Karpas-422 (cell line): ENCODE results near the gene SCAF1. TPM values are rescaled to one million over a fixed set of nuclear protein-coding genes. Genes with fewer than 3 reads are reported as not detected.

Experiments used
- DNase-seq: peaks from one replicate; pipeline ENCODE4 v3.0.0-alpha.2; 2015
- H2AFZ ChIP-seq: fragments of 200-600 bp; sonication (generic); 2 replicates; pipeline ENCODE4 v1.6.1; 2014; ENCODE audit warnings: antibody characterized with exemption, low read length, mixed read lengths
- H3K27ac ChIP-seq: fragments of 200-600 bp; sonication (generic); 2 replicates; pipeline ENCODE4 v1.5.1; 2014; ENCODE audit warnings: mild to moderate bottlenecking, low read length, moderate library complexity
- H3K27me3 ChIP-seq: fragments of 200-600 bp; sonication (generic); 2 replicates; pipeline ENCODE4 v1.6.1; 2014; ENCODE audit warnings: low read length, mixed read lengths
- H3K36me3 ChIP-seq: fragments of 200-600 bp; sonication (generic); 2 replicates; pipeline ENCODE4 v1.6.1; 2014; ENCODE audit warnings: low read length, mixed read lengths; ENCODE audit not compliant: insufficient read depth
- H3K4me1 ChIP-seq: fragments of 200-600 bp; sonication (generic); 2 replicates; pipeline ENCODE4 v1.6.1; 2014; ENCODE audit warnings: mild to moderate bottlenecking, low read length, mixed read lengths
- H3K4me2 ChIP-seq: fragments of 200-600 bp; sonication (generic); 2 replicates; pipeline ENCODE4 v1.6.1; 2014; ENCODE audit warnings: low read length, low read depth, mild to moderate bottlenecking; ENCODE audit not compliant: poor library complexity, severe bottlenecking
- H3K4me3 ChIP-seq: fragments of 200-600 bp; sonication (generic); 2 replicates; pipeline ENCODE4 v1.5.1; 2014; ENCODE audit warnings: mild to moderate bottlenecking, antibody characterized with exemption, low read length, mixed read lengths
- H3K79me2 ChIP-seq: fragments of 200-600 bp; sonication (generic); 2 replicates; pipeline ENCODE4 v1.6.1; 2014; ENCODE audit warnings: mild to moderate bottlenecking, low read length, mixed read lengths
- H3K9ac ChIP-seq: fragments of 200-600 bp; sonication (generic); 2 replicates; pipeline ENCODE4 v1.6.0; 2014; ENCODE audit warnings: low read length
- H3K9me2 ChIP-seq: fragments of 200-600 bp; sonication (generic), shearing (Covaris generic); replicated peaks from 2 replicates; pipeline ENCODE4 v1.6.0; 2014; ENCODE audit warnings: mild to moderate bottlenecking, low read length, moderate library complexity; ENCODE audit not compliant: insufficient read depth
- H3K9me3 ChIP-seq: fragments of 300-700, 200-600 bp; sonication (generic); 2 replicates; pipeline ENCODE4 v1.6.1; 2014; ENCODE audit warnings: low read length, mixed read lengths
- H4K20me1 ChIP-seq: fragments of 200-600 bp; sonication (generic); 2 replicates; pipeline ENCODE4 v1.6.1; 2014; ENCODE audit warnings: mild to moderate bottlenecking, antibody characterized with exemption, low read length, low read depth; ENCODE audit not compliant: insufficient read depth
- total RNA-seq: library from RNA; depleted of rRNA; stranded (reverse); fragments of >200 nt; shearing (Covaris generic); gene quantifications from 2 replicates; pipeline ENCODE4 v1.2.3, GENCODE V29; 2014; ENCODE audit warnings: low replicate concordance

The SCAF1 gene
- total RNA-seq, 1 experiment from 2014 or later: 8.3 TPM

GRCh38 chr19:49595819-49596404 is 46.1 kb upstream of the SCAF1 start:
- Histone ChIP-seq H3K9me2 (no peaks in the 10 kb centered on the region), H3K36me3 (peaks cover 34% of the 10 kb centered on the region; the same call in 1 of the 2 replicates), H3K27me3 (no peaks in the 10 kb centered on the region), H3K9ac (no peak overlapping the region), H2AFZ (no peak overlapping the region), H3K4me3 (no peak overlapping the region), H3K79me2 (peaks cover 64% of the 10 kb centered on the region), H3K4me2 (no peak overlapping the region), H3K27ac (no peak overlapping the region), H3K9me3 (no peaks in the 10 kb centered on the region), H3K4me1 (peaks cover 17% of the 10 kb centered on the region), H4K20me1 (peaks cover 44% of the 10 kb centered on the region)
- no peak for DNase-seq

GRCh38 chr19:49596407-49596806 is 45.6 kb upstream of the SCAF1 start:
- Histone ChIP-seq H3K4me1 (peaks cover 17% of the 10 kb centered on the region), H2AFZ (no peak overlapping the region), H3K36me3 (peaks cover 34% of the 10 kb centered on the region; the same call in 1 of the 2 replicates), H3K9me2 (no peaks in the 10 kb centered on the region), H3K27me3 (no peaks in the 10 kb centered on the region), H3K79me2 (peaks cover 67% of the 10 kb centered on the region), H3K4me3 (no peak overlapping the region), H4K20me1 (peaks cover 44% of the 10 kb centered on the region), H3K4me2 (no peak overlapping the region), H3K27ac (no peak overlapping the region), H3K9ac (no peak overlapping the region), H3K9me3 (no peaks in the 10 kb centered on the region)
- DNase-seq: no peak

- Histone ChIP-seq H3K9me2 (no peaks in the 10 kb centered on the region), H4K20me1 (peaks cover 46% of the 10 kb centered on the region), H3K9ac (no peak overlapping the region), H3K4me2 (no peak overlapping the region), H3K27me3 (no peaks in the 10 kb centered on the region), H3K9me3 (no peaks in the 10 kb centered on the region), H3K79me2 (peaks cover 66% of the 10 kb centered on the region), H3K27ac (no peak overlapping the region), H3K4me3 (no peak overlapping the region), H3K36me3 (peaks cover 34% of the 10 kb centered on the region; the same call in 1 of the 2 replicates), H3K4me1 (peaks cover 17% of the 10 kb centered on the region), H2AFZ (no peak overlapping the region)
- DNase-seq: no peak
These were observed 44.9 kb upstream of the SCAF1 start for GRCh38 chr19:49596954-49597702.

GRCh38 chr19:49597703-49597974 is 44.4 kb upstream of the SCAF1 start:
- H3K79me2 ChIP-seq: peaks cover 66% of the 10 kb centered on the region
- peaks cover 14% of the 10 kb centered on the region for H3K4me1 ChIP-seq
- no peak overlapping the region for H3K4me3 ChIP-seq
- H3K27me3 ChIP-seq: no peaks in the 10 kb centered on the region
- H3K9ac ChIP-seq: no peak overlapping the region
- H3K9me2 ChIP-seq: no peaks in the 10 kb centered on the region
- H3K4me2 ChIP-seq: no peak overlapping the region
- peaks cover 41% of the 10 kb centered on the region for H4K20me1 ChIP-seq
- peaks cover 34% of the 10 kb centered on the region; the same call in 1 of the 2 replicates for H3K36me3 ChIP-seq
- H3K9me3 ChIP-seq: no peaks in the 10 kb centered on the region
- H3K27ac ChIP-seq: no peak overlapping the region
- H2AFZ ChIP-seq: no peak overlapping the region
- no peak for DNase-seq

- Histone ChIP-seq H3K9ac (no peak overlapping the region), H2AFZ (no peak overlapping the region), H3K9me2 (no peaks in the 10 kb centered on the region), H3K27me3 (no peaks in the 10 kb centered on the region), H3K4me1 (no peaks in the 10 kb centered on the region), H3K36me3 (peaks cover 38% of the 10 kb centered on the region), H4K20me1 (peaks cover 35% of the 10 kb centered on the region), H3K9me3 (no peaks in the 10 kb centered on the region), H3K4me3 (no peak overlapping the region), H3K79me2 (peaks cover 70% of the 10 kb centered on the region), H3K27ac (no peak overlapping the region), H3K4me2 (no peak overlapping the region)
- no peak for DNase-seq
These were observed 42.4 kb upstream of the SCAF1 start for GRCh38 chr19:49599378-49600295.

GRCh38 chr19:49601482-49602038 is 40.4 kb upstream of the SCAF1 start:
- Histone ChIP-seq H3K79me2 (peaks cover 73% of the 10 kb centered on the region), H3K4me1 (no peaks in the 10 kb centered on the region), H3K9ac (no peak overlapping the region), H3K27ac (no peak overlapping the region), H3K9me2 (no peaks in the 10 kb centered on the region), H3K4me3 (no peak overlapping the region), H3K27me3 (no peaks in the 10 kb centered on the region), H4K20me1 (peaks cover 29% of the 10 kb centered on the region), H3K9me3 (no peaks in the 10 kb centered on the region), H3K36me3 (peaks cover 39% of the 10 kb centered on the region), H3K4me2 (no peak overlapping the region), H2AFZ (no peak overlapping the region)
- DNase-seq: no peak

GRCh38 chr19:49602806-49603205 is 39.2 kb upstream of the SCAF1 start:
- H3K9ac ChIP-seq: no peak overlapping the region
- no peaks in the 10 kb centered on the region for H3K27me3 ChIP-seq
- H3K4me2 ChIP-seq: no peak overlapping the region
- no peaks in the 10 kb centered on the region for H3K9me2 ChIP-seq
- peaks cover 29% of the 10 kb centered on the region for H4K20me1 ChIP-seq
- H3K4me1 ChIP-seq: no peaks in the 10 kb centered on the region
- H2AFZ ChIP-seq: no peak overlapping the region
- H3K36me3 ChIP-seq: peaks cover 48% of the 10 kb centered on the region
- DNase-seq: no peak
- no peaks in the 10 kb centered on the region for H3K9me3 ChIP-seq
- no peak overlapping the region for H3K4me3 ChIP-seq
- peaks cover 78% of the 10 kb centered on the region for H3K79me2 ChIP-seq
- H3K27ac ChIP-seq: no peak overlapping the region

- no peaks in the 10 kb centered on the region for H3K9me2 ChIP-seq
- H3K4me3 ChIP-seq: no peak overlapping the region
- no peak overlapping the region for H3K27ac ChIP-seq
- H4K20me1 ChIP-seq: peaks cover 22% of the 10 kb centered on the region
- no peak overlapping the region for H3K9ac ChIP-seq
- no peak overlapping the region for H2AFZ ChIP-seq
- peaks cover 89% of the 10 kb centered on the region for H3K79me2 ChIP-seq
- DNase-seq: no peak
- no peaks in the 10 kb centered on the region for H3K9me3 ChIP-seq
- no peak overlapping the region for H3K4me2 ChIP-seq
- H3K27me3 ChIP-seq: no peaks in the 10 kb centered on the region
- H3K4me1 ChIP-seq: no peaks in the 10 kb centered on the region
- H3K36me3 ChIP-seq: peaks cover 46% of the 10 kb centered on the region
These were observed 36.4 kb upstream of the SCAF1 start for GRCh38 chr19:49605605-49606004.
